Activated T-cell treated with anti-CD3 and anti-CD28 coated beads for 48 hours (primary cell): Measurements from ENCODE around the gene ZP4.

Experiments
- DNase-seq: peaks from one replicate; pipeline ENCODE4 v3.0.0-alpha.2; 2020; ENCODE audit warnings: low read depth

Gene ZP4

DNA sequence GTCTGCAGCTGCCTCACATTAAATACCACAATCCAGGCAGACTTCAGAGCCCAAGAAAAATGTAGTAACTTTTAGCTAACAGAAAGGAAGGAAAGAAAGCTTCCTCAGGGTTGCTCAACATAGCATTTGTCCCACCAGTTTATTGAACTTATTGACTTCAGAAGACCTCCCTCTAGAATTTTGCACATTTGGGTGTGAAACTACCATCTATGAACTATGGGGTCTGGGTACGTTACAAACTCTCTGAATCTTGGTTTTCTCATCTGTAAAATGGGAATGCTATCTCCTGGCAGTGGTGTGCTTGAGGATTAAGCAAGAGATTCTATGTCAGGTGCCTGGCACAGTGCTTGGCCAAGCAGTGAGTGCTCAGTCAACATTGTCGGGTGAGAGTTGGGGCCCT, at the start of gene ZP4:
Gene ZP4 (minus strand): TSS at position 101 of the 400 bp plus-strand sequence. CDS start 287 bp downstream, outside the sequence.
- no peak for DNase-seq

- DNase-seq = no peak
Observed at GRCh38 chr1:237938553-237938952, 47.8 kb upstream of the ZP4 start.

- DNase-seq = no peak
Observed at GRCh38 chr1:237938068-237938467, 47.3 kb upstream of the ZP4 start.

- no peak for DNase-seq
Observed at GRCh38 chr1:237932816-237933215, 42.1 kb upstream of the ZP4 start.

DNA sequence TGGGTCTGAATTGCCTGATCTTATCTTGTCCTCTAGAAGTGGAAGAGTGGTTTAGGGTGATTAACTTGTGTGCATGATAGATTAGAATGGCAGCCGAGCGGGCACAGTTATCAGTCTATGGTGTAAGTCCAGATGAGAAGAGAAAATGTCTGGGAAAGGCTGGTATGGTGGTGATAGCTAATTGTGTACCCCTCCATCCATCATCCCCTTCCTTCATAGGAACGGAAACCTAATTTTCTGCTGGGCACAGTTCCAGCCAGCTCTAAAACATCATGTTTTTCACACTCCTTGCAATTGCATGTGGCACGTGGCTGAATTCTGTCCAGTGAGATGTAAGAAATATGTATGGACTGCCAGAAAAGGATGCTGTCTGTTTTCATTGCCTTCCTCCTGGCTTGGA, 40.9 kb upstream of the ZP4 start:
- no peak for DNase-seq

- DNase-seq = no peak
Observed at GRCh38 chr1:237927198-237927597, 36.5 kb upstream of the ZP4 start.

DNA sequence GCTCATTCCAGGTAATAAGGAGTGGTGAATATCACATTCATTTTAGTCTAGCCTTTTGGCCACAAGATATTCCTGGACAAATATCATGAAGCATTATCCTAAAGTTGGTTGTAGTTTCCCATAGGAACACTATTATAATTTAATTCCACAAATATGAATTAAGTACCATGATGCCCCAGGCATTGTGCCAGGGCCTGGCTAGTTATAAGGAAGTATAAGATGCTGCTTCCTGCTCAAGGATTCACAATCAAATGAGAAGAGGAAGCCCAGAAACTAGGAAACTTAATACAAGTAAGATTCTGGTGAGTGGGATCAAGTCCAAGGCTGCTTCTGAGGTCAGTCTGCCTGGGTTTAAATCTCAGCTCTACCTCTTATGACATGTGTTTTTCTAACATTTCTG, 30.6 kb upstream of the ZP4 start:
- no peak for DNase-seq

GRCh38 chr1:237913345-237913744, 22.6 kb upstream of the ZP4 start:
- DNase-seq = no peak

GRCh38 chr1:237911911-237912310, 21.2 kb upstream of the ZP4 start:
- no peak for DNase-seq

- DNase-seq = no peak
Observed at GRCh38 chr1:237910834-237911233, 20.1 kb upstream of the ZP4 start.

DNA sequence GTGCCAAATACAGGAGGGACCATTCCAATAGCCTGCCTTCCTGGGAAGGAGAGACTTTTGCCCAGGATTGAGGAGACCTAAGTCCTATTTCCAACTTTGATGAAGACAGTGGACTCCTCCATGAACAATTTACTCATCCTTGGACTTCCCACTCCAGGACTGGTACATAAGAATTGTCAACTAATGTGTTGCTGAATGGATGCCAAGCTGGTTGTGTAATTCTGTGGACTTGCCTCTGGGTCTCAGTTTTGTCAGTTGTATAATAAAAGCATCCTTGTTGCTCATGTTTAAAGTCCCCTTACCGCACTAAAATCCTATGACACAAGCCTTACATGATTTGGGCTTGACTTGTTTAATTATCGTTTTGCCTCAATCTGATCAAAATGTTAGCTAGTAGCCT, 13.2 kb upstream of the ZP4 start:
- no peak for DNase-seq

- DNase-seq = no peak
Observed at GRCh38 chr1:237902960-237903743, 12.4 kb upstream of the ZP4 start.

GRCh38 chr1:237901299-237901934, 10.7 kb upstream of the ZP4 start:
- no peak for DNase-seq

GRCh38 chr1:237895630-237896029, 4.9 kb upstream of the ZP4 start:
- no peak for DNase-seq

DNA sequence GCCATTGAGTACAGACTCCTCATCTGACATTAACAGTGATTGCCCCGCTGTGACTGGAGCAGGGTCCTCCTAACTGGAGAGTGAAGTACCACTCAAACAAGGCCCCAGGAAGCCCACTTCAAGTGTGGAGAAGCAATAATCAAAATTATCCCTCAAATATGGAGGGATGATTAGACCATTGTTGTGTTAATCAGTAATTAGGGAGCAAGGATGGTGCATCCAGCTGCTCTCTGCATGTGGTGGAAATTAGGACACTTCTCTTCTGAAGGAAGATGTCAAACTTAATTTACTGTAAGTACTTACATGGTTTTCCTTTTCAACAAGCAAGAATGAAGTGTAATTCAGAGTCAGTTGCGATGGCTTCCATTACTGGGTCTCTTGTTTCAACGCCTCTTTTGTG, 3.4 kb upstream of the ZP4 start:
- DNase-seq = no peak

- no peak for DNase-seq
Observed at GRCh38 chr1:237891979-237892378, 1.3 kb upstream of the ZP4 start.

DNA sequence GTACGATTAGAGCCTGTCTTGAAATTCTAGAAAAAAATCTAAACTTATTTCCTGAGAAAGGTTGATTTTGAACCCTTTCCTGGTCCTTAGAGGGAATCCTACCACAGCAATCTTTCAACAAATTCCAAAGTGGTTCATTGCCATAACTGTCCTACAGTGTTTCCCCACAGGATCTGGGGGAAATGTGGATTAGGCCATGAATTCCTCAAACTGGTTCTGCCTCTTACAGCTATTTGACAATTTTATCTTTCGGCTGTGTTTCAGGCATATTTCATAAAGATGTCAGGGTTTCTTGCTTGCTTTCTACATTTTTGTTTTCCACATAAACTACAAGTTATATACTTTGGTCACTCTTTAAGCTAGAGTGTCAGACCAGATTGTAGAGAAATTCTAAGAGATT, 544 bp upstream of the ZP4 start:
- no peak for DNase-seq

GRCh38 chr1:237890416-237890815, 306 bp downstream of the ZP4 start:
- no peak for DNase-seq

DNA sequence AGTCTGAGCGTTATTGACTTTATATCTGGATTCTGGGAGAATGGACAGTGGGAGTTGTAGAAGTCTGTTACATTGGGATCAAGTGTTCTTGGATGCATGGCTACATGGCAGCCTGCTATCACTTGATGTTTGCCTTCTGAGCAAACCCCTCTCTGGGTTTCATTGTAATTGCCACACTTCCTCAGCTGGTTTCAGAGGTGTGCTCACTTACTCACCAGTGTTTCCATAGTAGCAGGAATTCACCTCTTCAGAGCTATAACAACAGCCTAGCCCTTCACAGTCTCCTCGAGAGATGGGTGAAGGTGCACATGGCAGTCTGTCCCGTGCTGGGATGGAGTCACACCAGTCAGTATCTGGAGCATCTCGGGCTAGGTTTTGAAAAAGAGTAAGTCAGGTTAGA, 2.6 kb downstream of the ZP4 start:
- DNase-seq = no peak

DNA sequence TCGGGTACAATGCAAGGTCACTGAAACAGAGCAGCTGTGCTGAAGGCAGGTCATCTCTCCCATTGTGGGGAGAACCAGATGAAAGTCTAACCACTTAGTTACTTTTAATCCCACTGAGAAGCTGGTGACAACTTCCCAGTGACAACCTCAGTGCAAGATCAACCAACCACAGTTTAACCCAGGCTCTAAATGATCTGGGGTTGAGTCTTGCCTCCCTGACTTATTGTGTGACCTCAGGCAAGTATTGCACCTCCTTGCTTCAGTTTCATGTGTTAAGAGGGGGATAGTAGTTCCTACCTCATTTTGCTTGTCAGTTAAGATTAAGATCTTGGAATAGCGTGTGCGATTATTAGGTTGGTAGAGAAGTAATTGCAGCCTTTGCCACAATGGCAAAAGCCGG, 3.2 kb downstream of the ZP4 start:
- no peak for DNase-seq

DNA sequence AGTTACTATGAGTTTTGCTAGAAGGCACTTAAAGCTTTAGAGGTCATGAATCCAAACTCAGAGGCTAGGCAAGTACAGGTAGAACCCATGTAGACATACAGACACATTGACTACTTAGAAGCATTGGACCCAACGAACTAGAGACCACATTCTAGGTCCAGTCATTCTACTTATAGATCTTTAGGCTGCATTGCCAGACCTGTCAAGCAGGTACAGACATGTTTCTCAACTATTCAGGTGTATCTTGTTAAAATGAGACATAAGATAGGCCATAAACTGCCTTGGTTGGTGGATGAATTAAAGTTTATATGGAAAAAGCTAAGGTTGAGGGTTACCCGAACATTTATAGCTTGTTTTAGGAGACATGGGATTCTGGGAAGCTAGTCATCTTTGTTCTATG, 6.5 kb downstream of the ZP4 start:
- DNase-seq = no peak

DNA sequence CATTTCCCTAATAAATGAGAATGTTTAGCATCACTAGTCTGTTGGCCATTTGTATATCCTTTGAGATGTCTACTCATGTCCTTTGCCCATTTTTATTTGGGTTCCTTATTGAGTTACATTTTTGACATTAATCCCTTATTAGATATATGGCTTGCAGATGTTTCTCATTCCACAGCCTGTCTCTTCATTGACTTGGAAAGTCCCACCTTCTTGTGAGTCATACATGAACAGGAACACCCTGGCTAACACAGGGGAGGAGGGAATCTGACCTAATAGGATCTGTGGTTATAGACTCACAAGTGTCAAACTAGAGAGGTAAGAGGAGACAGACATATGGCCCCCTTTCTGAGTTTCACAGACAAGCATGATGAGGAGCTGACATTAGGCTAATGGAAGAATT, 11.5 kb downstream of the ZP4 start:
- no peak for DNase-seq

DNA sequence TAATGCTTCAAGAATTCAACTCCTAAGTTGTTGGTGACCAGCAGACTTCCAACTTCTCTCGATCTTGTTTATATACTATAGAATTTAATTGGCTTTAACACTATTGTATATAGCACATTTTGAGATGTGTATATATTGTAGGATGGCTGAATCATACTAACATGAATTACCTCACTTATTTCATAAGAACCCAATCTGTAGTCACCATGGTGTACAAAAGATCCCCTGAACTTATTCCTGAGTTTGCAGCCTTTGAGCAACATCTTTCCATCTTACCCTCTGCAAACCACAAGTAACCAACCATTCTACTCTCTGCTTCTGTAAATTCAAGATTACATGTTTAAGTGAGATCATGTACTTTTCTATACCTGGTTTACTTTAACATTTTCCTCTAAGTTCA, 12.3 kb downstream of the ZP4 start:
- DNase-seq = no peak

- DNase-seq = no peak
Observed at GRCh38 chr1:237877631-237878030, 13.1 kb downstream of the ZP4 start.
